ENCODE results near the gene TCEA3. TPM values are rescaled to one million over a fixed set of nuclear protein-coding genes. Genes with fewer than 3 reads are reported as not detected.

TCEA3 gene
- polyA plus RNA-seq, 3 donors, result 0.26 to 0.52 TPM; not detected in 1

- Mint-ChIP-seq H3K9me3 (no peaks in the 10 kb centered on the region), H3K4me3 (no peak overlapping the region), H3K36me3 (no peaks in the 10 kb centered on the region), H3K27ac (no peak overlapping the region), H3K27me3 (ENCODE audit: low read depth in 3 of 3) (peaks cover 7 to 16% (median 13%) of the 10 kb centered on the region in 3 donors), H3K4me1 (no peaks in the 10 kb centered on the region)
- TF ChIP-seq, protein P1, sequence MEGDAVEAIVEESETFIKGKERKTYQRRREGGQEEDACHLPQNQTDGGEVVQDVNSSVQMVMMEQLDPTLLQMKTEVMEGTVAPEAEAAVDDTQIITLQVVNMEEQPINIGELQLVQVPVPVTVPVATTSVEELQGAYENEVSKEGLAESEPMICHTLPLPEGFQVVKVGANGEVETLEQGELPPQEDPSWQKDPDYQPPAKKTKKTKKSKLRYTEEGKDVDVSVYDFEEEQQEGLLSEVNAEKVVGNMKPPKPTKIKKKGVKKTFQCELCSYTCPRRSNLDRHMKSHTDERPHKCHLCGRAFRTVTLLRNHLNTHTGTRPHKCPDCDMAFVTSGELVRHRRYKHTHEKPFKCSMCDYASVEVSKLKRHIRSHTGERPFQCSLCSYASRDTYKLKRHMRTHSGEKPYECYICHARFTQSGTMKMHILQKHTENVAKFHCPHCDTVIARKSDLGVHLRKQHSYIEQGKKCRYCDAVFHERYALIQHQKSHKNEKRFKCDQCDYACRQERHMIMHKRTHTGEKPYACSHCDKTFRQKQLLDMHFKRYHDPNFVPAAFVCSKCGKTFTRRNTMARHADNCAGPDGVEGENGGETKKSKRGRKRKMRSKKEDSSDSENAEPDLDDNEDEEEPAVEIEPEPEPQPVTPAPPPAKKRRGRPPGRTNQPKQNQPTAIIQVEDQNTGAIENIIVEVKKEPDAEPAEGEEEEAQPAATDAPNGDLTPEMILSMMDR (IDR thresholded peaks at IDR 0.05), result no peak
- Histone ChIP-seq H3K9ac (ENCODE audit: insufficient read depth, low read length, poor library complexity, severe bottlenecking) (no peak overlapping the region), H3K4me2 (replicated peaks; ENCODE audit: extremely low read depth, low read length, poor library complexity, severe bottlenecking) (no peak overlapping the region), H3K9me3 (replicated peaks in 1 of 2; ENCODE audit: control insufficient read depth in 1 of 2, insufficient read depth in 1 of 2, low read length in 2 of 2) (no peaks in the 10 kb centered on the region), H3K36me3 (replicated peaks in 1 of 2; ENCODE audit: control insufficient read depth in 1 of 2, insufficient read depth in 2 of 2, low read length in 2 of 2) (no peaks in the 10 kb centered on the region), H3K79me2 (ENCODE audit: insufficient read depth, low read length) (no peaks in the 10 kb centered on the region), H3K27me3 (ENCODE audit: control insufficient read depth in 2 of 2, insufficient read depth in 2 of 2, low read length in 2 of 2) (peaks cover 0 to 6% of the 10 kb centered on the region in 2 donors), H3K4me1 (ENCODE audit: control insufficient read depth in 1 of 2, insufficient read depth in 2 of 2, low read length in 2 of 2) (no peaks in the 10 kb centered on the region), H3K4me3 (replicated peaks in 1 of 3; ENCODE audit: low read depth in 2 of 3, low read length in 3 of 3) (no peak overlapping the region), H2AFZ (ENCODE audit: insufficient read depth, low read depth, low read length, poor library complexity, severe bottlenecking) (no peak overlapping the region), H3K27ac (ENCODE audit: low read depth in 1 of 2, low read length in 2 of 2) (no peak overlapping the region), H4K20me1 (ENCODE audit: insufficient read depth, low read length) (no peaks in the 10 kb centered on the region)
- no peak for DNase-seq
- intact Hi-C loops (cut with micrococcal nuclease), result no loop called here
- WGBS (ENCODE audit: insufficient coverage), result 100% methylated on average over 1 of the region's 2 CpGs
Observed at GRCh38 chr1:23462766-23463165, 38.2 kb upstream of the TCEA3 start.

DNA sequence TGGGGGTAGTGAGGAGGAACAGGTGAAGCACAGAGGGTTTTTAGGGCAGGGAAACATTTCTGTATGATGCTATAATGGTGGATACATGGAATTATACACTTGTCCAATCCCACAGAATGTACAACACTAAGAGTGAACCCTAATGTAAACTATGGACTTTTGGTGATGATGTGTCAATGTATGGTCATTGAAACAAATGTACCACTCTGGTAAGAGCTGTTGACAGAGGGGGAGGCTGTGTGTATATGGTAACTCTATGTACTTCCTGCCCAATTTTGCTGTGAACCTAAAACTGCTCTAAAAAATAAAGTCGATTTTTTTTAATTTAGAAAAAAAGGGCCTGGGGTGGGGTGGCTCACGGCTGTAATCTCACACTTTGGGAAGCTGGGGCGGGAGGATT is 36.5 kb upstream of the TCEA3 start:
- Histone ChIP-seq H3K4me3 (replicated peaks in 1 of 3; ENCODE audit: low read depth in 2 of 3, low read length in 3 of 3) (no peak overlapping the region), H3K4me2 (replicated peaks; ENCODE audit: extremely low read depth, low read length, poor library complexity, severe bottlenecking) (no peak overlapping the region), H3K27me3 (ENCODE audit: control insufficient read depth in 2 of 2, insufficient read depth in 2 of 2, low read length in 2 of 2) (peaks cover 0 to 6% of the 10 kb centered on the region in 2 donors), H3K27ac (ENCODE audit: low read depth in 1 of 2, low read length in 2 of 2) (no peak overlapping the region), H3K9me3 (replicated peaks in 1 of 2; ENCODE audit: control insufficient read depth in 1 of 2, insufficient read depth in 1 of 2, low read length in 2 of 2) (no peaks in the 10 kb centered on the region), H2AFZ (ENCODE audit: insufficient read depth, low read depth, low read length, poor library complexity, severe bottlenecking) (no peak overlapping the region), H3K9ac (ENCODE audit: insufficient read depth, low read length, poor library complexity, severe bottlenecking) (no peak overlapping the region), H4K20me1 (ENCODE audit: insufficient read depth, low read length) (no peaks in the 10 kb centered on the region), H3K36me3 (replicated peaks in 1 of 2; ENCODE audit: control insufficient read depth in 1 of 2, insufficient read depth in 2 of 2, low read length in 2 of 2) (no peaks in the 10 kb centered on the region), H3K79me2 (ENCODE audit: insufficient read depth, low read length) (no peaks in the 10 kb centered on the region), H3K4me1 (ENCODE audit: control insufficient read depth in 1 of 2, insufficient read depth in 2 of 2, low read length in 2 of 2) (no peaks in the 10 kb centered on the region)
- no peaks in the 10 kb centered on the region for H3K36me3 Mint-ChIP-seq
- no peaks in the 10 kb centered on the region for H3K9me3 Mint-ChIP-seq
- DNase-seq, result no peak
- H3K27me3 Mint-ChIP-seq (ENCODE audit: low read depth in 3 of 3), result peaks cover 7 to 15% (median 13%) of the 10 kb centered on the region in 3 donors
- H3K4me3 Mint-ChIP-seq, result no peak overlapping the region
- no peaks in the 10 kb centered on the region for H3K4me1 Mint-ChIP-seq
- 100% methylated on average over 2 of the region's 3 CpGs for WGBS (ENCODE audit: insufficient coverage)
- TF ChIP-seq, protein P1 (IDR thresholded peaks at IDR 0.05), result no peak
- no peak overlapping the region for H3K27ac Mint-ChIP-seq
- intact Hi-C loops (cut with micrococcal nuclease), result no loop called here

All from CD14-positive monocyte (primary cell).